Measurements from ENCODE around the gene TNNT2.

TNNT2 gene

DNA sequence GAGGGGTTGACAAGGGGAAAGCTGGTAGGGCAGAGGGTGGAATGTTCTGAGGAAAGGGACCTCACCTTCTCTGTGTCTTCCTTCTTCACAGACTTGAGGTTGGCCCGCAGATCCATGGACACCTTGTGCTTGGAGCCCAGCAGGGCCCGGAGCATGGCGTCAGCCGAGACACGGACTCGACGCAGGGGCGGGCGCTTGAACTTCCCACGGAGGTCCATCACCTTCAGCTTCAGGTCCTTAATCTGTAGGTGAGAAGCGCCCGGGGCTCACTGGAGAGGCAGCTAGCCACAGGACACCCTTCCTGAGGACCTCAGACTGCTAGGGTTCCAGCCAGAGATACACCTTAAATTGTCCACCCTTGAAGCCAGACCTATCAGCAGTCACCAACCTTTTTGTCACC lies 33.8 kb upstream of the TNNT2 start (continued):
- TF ChIP-seq CSDC2 (CRISPR knock-in tag; IDR thresholded peaks at IDR 0.05) (no peak), ARNTL (CRISPR knock-in tag; IDR thresholded peaks at IDR 0.05; ENCODE audit: borderline replicate concordance, low read depth) (no peak), ZFP30 (CRISPR knock-in tag; IDR thresholded peaks at IDR 0.05) (no peak), POU6F1 (CRISPR knock-in tag; IDR thresholded peaks at IDR 0.05; ENCODE audit: borderline replicate concordance, low read depth) (no peak), ZNF70 (CRISPR knock-in tag; IDR thresholded peaks at IDR 0.05) (no peak), ZNF565 (CRISPR knock-in tag; conservative IDR thresholded peaks at IDR 0.05; ENCODE audit: low read depth) (no peak), ZNF8 (CRISPR knock-in tag; IDR thresholded peaks at IDR 0.05) (no peak), TOX (CRISPR knock-in tag; IDR thresholded peaks at IDR 0.05; ENCODE audit: borderline replicate concordance) (no peak)
- TF ChIP-seq, protein P1, sequence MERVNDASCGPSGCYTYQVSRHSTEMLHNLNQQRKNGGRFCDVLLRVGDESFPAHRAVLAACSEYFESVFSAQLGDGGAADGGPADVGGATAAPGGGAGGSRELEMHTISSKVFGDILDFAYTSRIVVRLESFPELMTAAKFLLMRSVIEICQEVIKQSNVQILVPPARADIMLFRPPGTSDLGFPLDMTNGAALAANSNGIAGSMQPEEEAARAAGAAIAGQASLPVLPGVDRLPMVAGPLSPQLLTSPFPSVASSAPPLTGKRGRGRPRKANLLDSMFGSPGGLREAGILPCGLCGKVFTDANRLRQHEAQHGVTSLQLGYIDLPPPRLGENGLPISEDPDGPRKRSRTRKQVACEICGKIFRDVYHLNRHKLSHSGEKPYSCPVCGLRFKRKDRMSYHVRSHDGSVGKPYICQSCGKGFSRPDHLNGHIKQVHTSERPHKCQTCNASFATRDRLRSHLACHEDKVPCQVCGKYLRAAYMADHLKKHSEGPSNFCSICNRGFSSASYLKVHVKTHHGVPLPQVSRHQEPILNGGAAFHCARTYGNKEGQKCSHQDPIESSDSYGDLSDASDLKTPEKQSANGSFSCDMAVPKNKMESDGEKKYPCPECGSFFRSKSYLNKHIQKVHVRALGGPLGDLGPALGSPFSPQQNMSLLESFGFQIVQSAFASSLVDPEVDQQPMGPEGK (CRISPR knock-in tag; IDR thresholded peaks at IDR 0.05; ENCODE audit: borderline replicate concordance), result no peak

GRCh38 chr1:201409440-201409839 lies 32.0 kb upstream of the TNNT2 start:
- no peak for TF ChIP-seq ARNTL (CRISPR knock-in tag; IDR thresholded peaks at IDR 0.05; ENCODE audit: borderline replicate concordance, low read depth)
- TF ChIP-seq ESRRG (CRISPR knock-in tag; IDR thresholded peaks at IDR 0.05), result no peak
- no peak for TF ChIP-seq OSR1 (CRISPR knock-in tag; IDR thresholded peaks at IDR 0.05)
- no peak for TF ChIP-seq TOX (CRISPR knock-in tag; IDR thresholded peaks at IDR 0.05; ENCODE audit: borderline replicate concordance)
- no peak for TF ChIP-seq ZFP3 (CRISPR knock-in tag; IDR thresholded peaks at IDR 0.05)
- TF ChIP-seq ZNF565 (CRISPR knock-in tag; conservative IDR thresholded peaks at IDR 0.05; ENCODE audit: low read depth), result no peak
- no peak for TF ChIP-seq BACH2 (CRISPR knock-in tag; IDR thresholded peaks at IDR 0.05; ENCODE audit: borderline replicate concordance)
- TF ChIP-seq ZNF8 (CRISPR knock-in tag; IDR thresholded peaks at IDR 0.05), result no peak
- no peak for TF ChIP-seq PPARA (CRISPR knock-in tag; IDR thresholded peaks at IDR 0.05; ENCODE audit: borderline replicate concordance)
- TF ChIP-seq POU6F1 (CRISPR knock-in tag; IDR thresholded peaks at IDR 0.05; ENCODE audit: borderline replicate concordance, low read depth), result no peak
- TF ChIP-seq RARB (CRISPR knock-in tag; IDR thresholded peaks at IDR 0.05), result no peak
- TF ChIP-seq, protein P2, sequence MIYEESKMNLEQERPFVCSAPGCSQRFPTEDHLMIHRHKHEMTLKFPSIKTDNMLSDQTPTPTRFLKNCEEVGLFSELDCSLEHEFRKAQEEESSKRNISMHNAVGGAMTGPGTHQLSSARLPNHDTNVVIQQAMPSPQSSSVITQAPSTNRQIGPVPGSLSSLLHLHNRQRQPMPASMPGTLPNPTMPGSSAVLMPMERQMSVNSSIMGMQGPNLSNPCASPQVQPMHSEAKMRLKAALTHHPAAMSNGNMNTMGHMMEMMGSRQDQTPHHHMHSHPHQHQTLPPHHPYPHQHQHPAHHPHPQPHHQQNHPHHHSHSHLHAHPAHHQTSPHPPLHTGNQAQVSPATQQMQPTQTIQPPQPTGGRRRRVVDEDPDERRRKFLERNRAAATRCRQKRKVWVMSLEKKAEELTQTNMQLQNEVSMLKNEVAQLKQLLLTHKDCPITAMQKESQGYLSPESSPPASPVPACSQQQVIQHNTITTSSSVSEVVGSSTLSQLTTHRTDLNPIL (CRISPR knock-in tag; IDR thresholded peaks at IDR 0.05; ENCODE audit: low read depth), result no peak
- TF ChIP-seq CSDC2 (CRISPR knock-in tag; IDR thresholded peaks at IDR 0.05), result no peak
- TF ChIP-seq TCF4 (CRISPR knock-in tag; IDR thresholded peaks at IDR 0.05; ENCODE audit: borderline replicate concordance), result no peak
- TF ChIP-seq ZNF70 (CRISPR knock-in tag; IDR thresholded peaks at IDR 0.05), result no peak
- TF ChIP-seq, protein P3, sequence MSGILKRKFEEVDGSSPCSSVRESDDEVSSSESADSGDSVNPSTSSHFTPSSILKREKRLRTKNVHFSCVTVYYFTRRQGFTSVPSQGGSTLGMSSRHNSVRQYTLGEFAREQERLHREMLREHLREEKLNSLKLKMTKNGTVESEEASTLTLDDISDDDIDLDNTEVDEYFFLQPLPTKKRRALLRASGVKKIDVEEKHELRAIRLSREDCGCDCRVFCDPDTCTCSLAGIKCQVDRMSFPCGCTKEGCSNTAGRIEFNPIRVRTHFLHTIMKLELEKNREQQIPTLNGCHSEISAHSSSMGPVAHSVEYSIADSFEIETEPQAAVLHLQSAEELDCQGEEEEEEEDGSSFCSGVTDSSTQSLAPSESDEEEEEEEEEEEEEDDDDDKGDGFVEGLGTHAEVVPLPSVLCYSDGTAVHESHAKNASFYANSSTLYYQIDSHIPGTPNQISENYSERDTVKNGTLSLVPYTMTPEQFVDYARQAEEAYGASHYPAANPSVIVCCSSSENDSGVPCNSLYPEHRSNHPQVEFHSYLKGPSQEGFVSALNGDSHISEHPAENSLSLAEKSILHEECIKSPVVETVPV (CRISPR knock-in tag; IDR thresholded peaks at IDR 0.05), result no peak
- no peak for TF ChIP-seq ZFP30 (CRISPR knock-in tag; IDR thresholded peaks at IDR 0.05)
- TF ChIP-seq ZC3H10 (CRISPR knock-in tag; IDR thresholded peaks at IDR 0.05), result no peak
- TF ChIP-seq, protein P4, sequence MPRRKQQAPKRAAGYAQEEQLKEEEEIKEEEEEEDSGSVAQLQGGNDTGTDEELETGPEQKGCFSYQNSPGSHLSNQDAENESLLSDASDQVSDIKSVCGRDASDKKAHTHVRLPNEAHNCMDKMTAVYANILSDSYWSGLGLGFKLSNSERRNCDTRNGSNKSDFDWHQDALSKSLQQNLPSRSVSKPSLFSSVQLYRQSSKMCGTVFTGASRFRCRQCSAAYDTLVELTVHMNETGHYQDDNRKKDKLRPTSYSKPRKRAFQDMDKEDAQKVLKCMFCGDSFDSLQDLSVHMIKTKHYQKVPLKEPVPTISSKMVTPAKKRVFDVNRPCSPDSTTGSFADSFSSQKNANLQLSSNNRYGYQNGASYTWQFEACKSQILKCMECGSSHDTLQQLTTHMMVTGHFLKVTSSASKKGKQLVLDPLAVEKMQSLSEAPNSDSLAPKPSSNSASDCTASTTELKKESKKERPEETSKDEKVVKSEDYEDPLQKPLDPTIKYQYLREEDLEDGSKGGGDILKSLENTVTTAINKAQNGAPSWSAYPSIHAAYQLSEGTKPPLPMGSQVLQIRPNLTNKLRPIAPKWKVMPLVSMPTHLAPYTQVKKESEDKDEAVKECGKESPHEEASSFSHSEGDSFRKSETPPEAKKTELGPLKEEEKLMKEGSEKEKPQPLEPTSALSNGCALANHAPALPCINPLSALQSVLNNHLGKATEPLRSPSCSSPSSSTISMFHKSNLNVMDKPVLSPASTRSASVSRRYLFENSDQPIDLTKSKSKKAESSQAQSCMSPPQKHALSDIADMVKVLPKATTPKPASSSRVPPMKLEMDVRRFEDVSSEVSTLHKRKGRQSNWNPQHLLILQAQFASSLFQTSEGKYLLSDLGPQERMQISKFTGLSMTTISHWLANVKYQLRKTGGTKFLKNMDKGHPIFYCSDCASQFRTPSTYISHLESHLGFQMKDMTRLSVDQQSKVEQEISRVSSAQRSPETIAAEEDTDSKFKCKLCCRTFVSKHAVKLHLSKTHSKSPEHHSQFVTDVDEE (CRISPR knock-in tag; IDR thresholded peaks at IDR 0.05), result no peak
- TF ChIP-seq GLIS3 (CRISPR knock-in tag; IDR thresholded peaks at IDR 0.05), result no peak
- no peak for ATAC-seq
